GM19438 (cell line): ENCODE results near the gene PSKH1.
"Not testable (repeated sequence)": the region's sequence is repeated elsewhere in the genome, so short reads cannot be mapped to it uniquely, and the experiment has no call there.

Experiments
- ATAC-seq: cut with Tn5 transposase; IDR thresholded peaks from one replicate; pipeline ENCODE4 v1.9.1; 2021; ENCODE audit warnings: low read depth; ENCODE audit not compliant: unreplicated experiment

The PSKH1 gene

GRCh38 chr16:67972285-67972684, 79.2 kb downstream of the PSKH1 start:
- not testable (repeated sequence) for ATAC-seq

GRCh38 chr16:67975321-67976105, 82.5 kb downstream of the PSKH1 start:
- ATAC-seq, result no peak

DNA sequence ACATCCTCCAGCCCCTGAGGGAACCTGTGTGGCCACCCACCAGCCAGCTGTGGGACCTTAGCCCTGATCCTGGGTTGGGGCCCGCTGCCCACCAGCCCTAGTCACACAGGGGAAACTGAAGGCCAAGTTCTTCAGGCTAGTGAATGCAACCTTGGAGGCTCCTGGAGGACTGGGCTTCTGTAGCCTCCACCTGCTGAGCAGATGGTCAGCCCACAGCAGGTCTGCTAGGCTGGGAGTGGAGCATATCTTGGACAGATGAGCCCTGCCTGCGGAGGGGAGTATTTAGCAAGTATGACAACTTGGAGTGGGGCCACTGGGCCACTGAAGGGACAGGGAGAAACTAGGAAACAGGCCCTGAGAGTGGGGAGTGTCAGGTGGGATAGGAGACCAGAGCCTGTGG, 83.2 kb downstream of the PSKH1 start:
- no peak for ATAC-seq

GRCh38 chr16:67977005-67977404, 84.0 kb downstream of the PSKH1 start:
- no peak for ATAC-seq

DNA sequence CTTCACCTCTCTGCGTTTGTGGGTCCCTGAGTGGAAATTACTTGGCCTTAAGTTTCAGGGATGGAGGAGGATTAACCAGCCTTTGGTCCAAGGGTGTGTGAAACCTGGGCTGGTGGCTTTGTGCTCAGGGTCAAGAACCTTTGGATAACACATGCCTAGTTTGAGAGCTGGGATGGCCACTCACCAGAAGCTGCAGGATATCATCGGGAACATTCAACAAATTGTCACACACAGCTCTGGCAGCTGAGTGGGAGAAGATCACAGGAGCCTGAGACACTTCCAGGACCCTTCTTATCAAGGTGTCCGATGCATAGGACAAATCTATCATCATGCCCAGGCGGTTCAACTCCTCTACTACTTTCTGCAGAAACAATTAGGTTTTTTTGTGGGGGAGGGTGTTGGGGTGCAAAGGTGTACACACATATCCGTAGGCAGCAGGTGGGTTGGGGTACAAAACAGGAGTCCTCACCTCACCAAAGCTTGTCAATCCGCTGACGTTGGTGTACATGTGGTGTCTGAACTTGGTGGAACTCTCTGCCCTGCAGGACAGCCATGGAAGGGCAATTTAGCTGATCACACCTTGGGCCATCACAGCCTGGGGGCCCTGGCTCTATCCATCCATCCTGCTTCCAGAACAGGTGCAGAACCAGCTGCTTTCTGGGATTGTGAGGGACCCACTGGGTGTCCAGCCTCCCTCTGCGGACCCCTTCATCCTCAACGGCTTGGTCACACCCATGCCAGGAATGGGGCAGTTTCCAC, 84.6 kb downstream of the PSKH1 start:
- no peak for ATAC-seq
